HepG2 (cell line): ENCODE data around the gene SUCLA2. TPM values are rescaled to one million over a fixed set of nuclear protein-coding genes. Genes with fewer than 3 reads are reported as not detected.
A peak's percentile ranks its signal among the peaks of the same experiment; 100 is the strongest.

Source experiments
- CEBPZ ChIP-seq: IDR thresholded peaks from 2 replicates; pipeline ENCODE4 v1.6.1; 2012; ENCODE audit warnings: low read length, improper control_type of control experiment
- ZBTB40 ChIP-seq, 2 experiments: fragments of 450-650 bp in 1 of 2; sonication (generic) in 1 of 2; formaldehyde crosslinking in 1 of 2; IDR thresholded peaks; 2 replicates each; pipeline versions ENCODE4 v1.6.1 to v1.8.0; 2016 to 2022; ENCODE audit warnings: antibody characterized with exemption in 1 of 2, mild to moderate bottlenecking in 1 of 2, missing genetic modification reagents in 1 of 2
- ZNF282 ChIP-seq: fragments of 450-650 bp; IDR thresholded peaks from 2 replicates; pipeline ENCODE4 v1.6.1; 2018; ENCODE audit not compliant: partially characterized antibody
- ZNF407 ChIP-seq: sonication (generic); formaldehyde crosslinking; IDR thresholded peaks from one replicate; pipeline ENCODE4 v1.5.1; 2020; ENCODE audit warnings: mild to moderate bottlenecking, missing genetic modification reagents; ENCODE audit errors: not compliant biosample characterization
- ZNF501 ChIP-seq: sonication (generic); formaldehyde crosslinking; IDR thresholded peaks from 2 replicates; pipeline ENCODE4 v1.5.1; 2020; ENCODE audit warnings: mild to moderate bottlenecking, moderate library complexity, missing genetic modification reagents
- ZNF766 ChIP-seq: sonication (generic); formaldehyde crosslinking; IDR thresholded peaks from 2 replicates; pipeline ENCODE4 v1.5.0; 2020; ENCODE audit warnings: missing genetic modification reagents, borderline replicate concordance
- polyA plus RNA-seq, 8 experiments: library from polyadenylated mRNA; depleted of rRNA in 3 of 8; stranded (reverse) in 7 of 8; unstranded in 1 of 8; fragments of >200 nt; fragmentation: Illumina TruSeq in 4 of 8; extraction: Trizol in 4 of 8; gene quantifications; 2 replicates each; pipeline versions ENCODE4 v1.2.1 to v1.2.3, GENCODE V29; 2011 to 2016; ENCODE audit warnings: low read depth in 4 of 8, missing spikeins in 1 of 8, mixed read lengths in 1 of 8; ENCODE audit not compliant: insufficient read depth in 1 of 8
- total RNA-seq, 5 experiments: library from RNA; depleted of rRNA; stranded (reverse); fragments of >200 nt; fragmentation: Illumina TruSeq; extraction: Trizol; gene quantifications; 2 replicates each; pipeline ENCODE4 v1.2.3, GENCODE V29; 2016; ENCODE audit warnings: low read depth in 1 of 5

The SUCLA2 gene
- total and polyA plus RNA-seq, 2 of the 13 experiments (the other 11 are each of a cell fraction or from before 2014, with no cell fraction given) = 28.4 to 77.1 TPM

- TF ChIP-seq ZNF407 (CRISPR knock-in tag) (peak; percentile 38), ZNF501 (CRISPR knock-in tag) (peak; percentile 89), CEBPZ (no peak), ZNF766 (no peak; the same call in 1 of the 2 replicates), ZNF282 (no peak), ZBTB40 (IDR thresholded peaks at IDR 0.05) (no peak), ZBTB40 (CRISPR knock-in tag; IDR thresholded peaks at IDR 0.05) (peak; percentile 60)
Observed at GRCh38 chr13:48001114-48001881, at the start of gene SUCLA2 (continued).
